ENCODE data around the gene SPG7. TPM values are rescaled to one million over a fixed set of nuclear protein-coding genes. Genes with fewer than 3 reads are reported as not detected.
A peak's percentile ranks its signal among the peaks of the same experiment; 100 is the strongest.

Gene SPG7
- total RNA-seq, 4 donors from 2014 or later: 102 to 178 (median 127) TPM

DNA sequence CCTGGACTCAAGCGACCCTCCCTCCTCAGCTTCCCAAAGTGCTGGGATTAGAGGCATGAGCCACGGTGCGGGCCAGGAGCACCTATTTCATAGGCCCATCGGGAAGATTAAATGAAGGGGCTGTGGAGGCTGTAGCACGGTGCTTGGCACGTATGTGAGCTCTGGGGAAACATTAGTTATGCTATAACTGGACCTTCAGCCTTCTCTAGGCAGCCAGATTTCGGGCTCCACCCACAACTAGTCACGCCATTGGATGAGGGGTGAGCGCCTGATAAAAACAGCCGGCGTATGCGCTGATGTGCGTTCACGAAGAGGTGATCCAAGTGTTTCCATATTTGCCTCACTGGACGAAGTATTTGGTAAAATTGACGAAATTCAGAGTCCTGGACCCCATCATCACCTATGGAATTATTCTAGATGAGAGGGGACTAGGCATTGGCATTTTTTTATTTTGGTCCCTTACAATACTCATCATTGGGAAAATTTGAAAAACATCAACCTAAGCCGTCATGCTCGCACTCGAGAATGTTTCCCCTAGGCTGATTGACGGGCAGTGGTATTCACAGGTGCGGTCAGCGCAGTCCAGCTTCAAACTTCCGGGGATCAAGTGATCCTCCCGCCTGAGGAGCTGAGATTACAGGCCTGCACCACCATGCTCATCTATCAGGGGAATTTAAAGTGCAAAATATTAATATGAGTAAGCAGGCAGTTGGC is 16.1 kb upstream of the SPG7 start:
- Histone ChIP-seq H3K27ac (peak overlapping the region in 1 of 4 donors; percentile 96), H3K4me3 (peak overlapping the region in 3 of 4 donors; percentile 96 to 97 (median 96)), H3K27me3 (no peaks in the 10 kb centered on the region), H3K4me1 (peaks cover 0 to 47% (median 31%) of the 10 kb centered on the region in 4 donors), H3K36me3 (peaks cover 0 to 11% (median 0%) of the 10 kb centered on the region in 3 donors), H3K9me3 (no peaks in the 10 kb centered on the region)
- no peak for DNase-seq (ENCODE audit: low spot score in 2 of 2)
- TF ChIP-seq EP300 (IDR thresholded peaks at IDR 0.05) (no peak), POLR2A (IDR thresholded peaks at IDR 0.05) (no peak)
- TF ChIP-seq, protein P1, sequence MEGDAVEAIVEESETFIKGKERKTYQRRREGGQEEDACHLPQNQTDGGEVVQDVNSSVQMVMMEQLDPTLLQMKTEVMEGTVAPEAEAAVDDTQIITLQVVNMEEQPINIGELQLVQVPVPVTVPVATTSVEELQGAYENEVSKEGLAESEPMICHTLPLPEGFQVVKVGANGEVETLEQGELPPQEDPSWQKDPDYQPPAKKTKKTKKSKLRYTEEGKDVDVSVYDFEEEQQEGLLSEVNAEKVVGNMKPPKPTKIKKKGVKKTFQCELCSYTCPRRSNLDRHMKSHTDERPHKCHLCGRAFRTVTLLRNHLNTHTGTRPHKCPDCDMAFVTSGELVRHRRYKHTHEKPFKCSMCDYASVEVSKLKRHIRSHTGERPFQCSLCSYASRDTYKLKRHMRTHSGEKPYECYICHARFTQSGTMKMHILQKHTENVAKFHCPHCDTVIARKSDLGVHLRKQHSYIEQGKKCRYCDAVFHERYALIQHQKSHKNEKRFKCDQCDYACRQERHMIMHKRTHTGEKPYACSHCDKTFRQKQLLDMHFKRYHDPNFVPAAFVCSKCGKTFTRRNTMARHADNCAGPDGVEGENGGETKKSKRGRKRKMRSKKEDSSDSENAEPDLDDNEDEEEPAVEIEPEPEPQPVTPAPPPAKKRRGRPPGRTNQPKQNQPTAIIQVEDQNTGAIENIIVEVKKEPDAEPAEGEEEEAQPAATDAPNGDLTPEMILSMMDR (IDR thresholded peaks at IDR 0.05): no peak
- WGBS, 2 donors: 83 to 84% methylated on average over 24 of the region's 24 CpGs

DNA sequence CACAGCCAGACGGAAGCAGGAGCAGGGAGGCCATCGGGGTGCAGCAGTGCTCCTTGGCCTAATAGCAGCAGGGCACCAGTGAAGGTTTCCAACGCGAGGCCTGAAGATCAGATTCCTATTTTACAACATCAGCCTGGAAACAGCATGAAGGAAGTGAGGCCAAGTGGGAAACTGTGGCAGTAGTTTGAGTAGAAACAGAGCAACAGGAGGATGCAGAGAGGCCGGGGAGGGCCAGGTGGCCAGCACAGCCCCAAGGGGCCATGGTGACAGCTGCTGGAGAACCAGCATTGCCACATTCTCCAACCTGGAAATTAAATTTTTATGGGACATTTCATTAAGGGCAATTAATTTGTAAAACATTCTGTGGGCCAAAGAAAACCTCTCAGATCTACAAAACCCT is 14.4 kb upstream of the SPG7 start:
- H3K4me1 ChIP-seq: peaks cover 0 to 31% (median 15%) of the 10 kb centered on the region in 4 donors
- no peaks in the 10 kb centered on the region for H3K27me3 ChIP-seq
- DNase-seq (ENCODE audit: low spot score in 2 of 2): no peak
- WGBS, 2 donors: 61 to 71% methylated on average over 5 of the region's 5 CpGs
- H3K36me3 ChIP-seq: peaks cover 0 to 11% (median 0%) of the 10 kb centered on the region in 3 donors
- no peak overlapping the region for H3K4me3 ChIP-seq
- no peak overlapping the region for H3K27ac ChIP-seq
- TF ChIP-seq EP300 (IDR thresholded peaks at IDR 0.05) (no peak), POLR2A (IDR thresholded peaks at IDR 0.05) (no peak)
- TF ChIP-seq, protein P1 (IDR thresholded peaks at IDR 0.05): no peak
- H3K9me3 ChIP-seq: no peaks in the 10 kb centered on the region

DNA sequence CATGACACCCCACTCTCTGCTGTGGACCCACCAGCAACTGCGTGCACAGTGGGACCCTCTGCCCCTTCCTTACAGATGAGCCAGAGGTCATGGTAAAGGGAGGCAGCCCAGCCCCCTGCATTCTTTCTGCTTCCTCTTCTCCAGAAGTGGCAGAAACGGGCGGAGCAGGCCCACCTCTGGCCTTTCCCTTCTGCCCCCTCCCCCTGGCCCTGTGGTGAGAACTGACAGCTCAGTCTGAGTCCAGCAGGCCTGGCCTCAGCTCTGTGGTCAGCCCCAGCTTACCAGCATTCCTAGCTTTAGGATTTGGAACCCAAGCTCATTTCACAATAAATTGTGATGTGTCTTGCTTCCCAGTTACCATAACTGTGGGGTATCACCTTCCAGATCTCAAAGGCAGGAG is 13.1 kb upstream of the SPG7 start:
- Histone ChIP-seq H3K36me3 (peaks cover 0 to 11% (median 0%) of the 10 kb centered on the region in 3 donors), H3K4me3 (no peak overlapping the region), H3K4me1 (peaks cover 0 to 29% (median 12%) of the 10 kb centered on the region in 4 donors), H3K27me3 (no peaks in the 10 kb centered on the region), H3K27ac (no peak overlapping the region), H3K9me3 (no peaks in the 10 kb centered on the region)
- no peak for DNase-seq (ENCODE audit: low spot score in 2 of 2)
- TF ChIP-seq POLR2A (IDR thresholded peaks at IDR 0.05) (no peak), EP300 (IDR thresholded peaks at IDR 0.05) (no peak)
- TF ChIP-seq, protein P1 (IDR thresholded peaks at IDR 0.05): no peak
- WGBS, 2 donors: 52 to 65% methylated on average over 3 of the region's 3 CpGs

DNA sequence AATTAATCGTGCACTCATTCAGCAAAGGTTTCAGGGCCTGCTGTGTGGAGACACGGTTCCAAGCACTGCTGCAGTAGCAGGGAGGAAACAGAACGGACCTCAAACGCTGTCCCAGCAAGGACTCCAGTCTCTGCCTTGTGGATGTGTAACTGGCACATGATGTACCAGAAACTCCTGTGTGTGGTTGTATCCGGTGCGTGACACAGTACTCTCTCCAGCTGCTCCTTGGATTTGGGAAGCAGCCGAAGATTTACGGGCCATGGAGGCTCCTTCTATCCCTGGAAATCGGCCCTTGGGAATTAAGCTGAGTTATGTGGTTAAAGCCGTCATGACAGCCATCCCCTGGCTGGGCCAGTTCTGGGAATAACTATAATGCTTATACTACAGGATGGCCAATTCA is 9.4 kb upstream of the SPG7 start:
- DNase-seq (ENCODE audit: low spot score in 2 of 2): no peak
- TF ChIP-seq, protein P1 (IDR thresholded peaks at IDR 0.05): no peak
- TF ChIP-seq EP300 (IDR thresholded peaks at IDR 0.05): peak in 1 of 2 donors; percentile 25
- TF ChIP-seq POLR2A (IDR thresholded peaks at IDR 0.05): no peak
- Histone ChIP-seq H3K36me3 (peaks cover 0 to 8% (median 0%) of the 10 kb centered on the region in 3 donors), H3K27ac (no peak overlapping the region), H3K4me1 (peaks cover 0 to 9% (median 0%) of the 10 kb centered on the region in 4 donors), H3K9me3 (no peaks in the 10 kb centered on the region), H3K4me3 (no peak overlapping the region), H3K27me3 (no peaks in the 10 kb centered on the region)
- 72 to 79% methylated on average over 10 of the region's 10 CpGs for WGBS, 2 donors

DNA sequence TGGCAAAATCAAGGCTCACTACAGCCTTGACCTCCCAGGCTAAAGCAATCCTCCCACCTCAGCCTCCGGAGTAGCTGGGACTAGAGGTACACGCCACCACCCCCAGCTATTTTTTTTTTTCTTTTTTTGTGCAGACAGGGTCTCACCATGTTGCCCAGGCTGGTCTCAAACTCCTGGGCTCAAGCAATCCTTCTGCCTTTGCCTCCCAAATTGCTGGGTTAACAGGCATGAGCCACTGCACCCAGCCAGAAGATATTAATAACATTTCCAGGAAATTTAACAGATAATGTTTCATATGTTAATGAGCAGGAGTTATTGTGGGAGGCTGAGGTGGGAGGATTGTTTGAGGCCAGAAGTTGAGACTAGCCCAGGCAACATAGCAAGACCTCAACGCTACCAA is 8.4 kb upstream of the SPG7 start:
- H3K4me1 ChIP-seq: peaks cover 0 to 16% (median 1%) of the 10 kb centered on the region in 4 donors
- H3K9me3 ChIP-seq: no peaks in the 10 kb centered on the region
- H3K27me3 ChIP-seq: no peaks in the 10 kb centered on the region
- TF ChIP-seq, protein P1 (IDR thresholded peaks at IDR 0.05): no peak
- TF ChIP-seq POLR2A (IDR thresholded peaks at IDR 0.05): no peak
- no peak for TF ChIP-seq EP300 (IDR thresholded peaks at IDR 0.05)
- H3K27ac ChIP-seq: no peak overlapping the region
- H3K36me3 ChIP-seq: no peaks in the 10 kb centered on the region
- DNase-seq (ENCODE audit: low spot score in 2 of 2): no peak
- no peak overlapping the region for H3K4me3 ChIP-seq
- WGBS, 2 donors: 92 to 94% methylated on average over 3 of the region's 3 CpGs
